Astrocyte (in vitro differentiated cells and primary cell): Measurements from ENCODE around the gene FAN1.

Experiments used
- CTCF ChIP-seq: IDR thresholded peaks from 2 replicates; pipeline ENCODE4 v1.5.1; 2011; ENCODE audit warnings: low read depth, mild to moderate bottlenecking, inconsistent platforms, low read length, moderate library complexity; ENCODE audit not compliant: insufficient read depth
- EZH2 ChIP-seq: IDR thresholded peaks from 2 replicates; pipeline ENCODE4 v1.6.1; 2012; ENCODE audit warnings: mild to moderate bottlenecking, low read length, inconsistent platforms; ENCODE audit not compliant: insufficient read depth

GRCh38 chr15:30953183-30953582 lies 49.5 kb downstream of the FAN1 start:
- TF ChIP-seq CTCF = no peak
- TF ChIP-seq EZH2 = no peak
